ENCODE results near the gene PLEKHM2. TPM values are rescaled to one million over a fixed set of nuclear protein-coding genes. Genes with fewer than 3 reads are reported as not detected.

PLEKHM2 gene
- total RNA-seq, 1 donor from 2014 or later = 105 TPM

- intact Hi-C loops (cut with micrococcal nuclease) = loop anchor here (5.0 kb wide), 2 partner anchors 34 to 86 kb away; partner anchors contain the start of gene TMEM82
- CTCF ChIA-PET = no interaction called here
Measured at GRCh38 chr1:15656464-15656863, 27.7 kb upstream of the PLEKHM2 start.

GRCh38 chr1:15657021-15657420, 27.1 kb upstream of the PLEKHM2 start:
- Mint-ChIP-seq H3K36me3 (ENCODE audit: low read depth) (peaks cover 76% of the 10 kb centered on the region), H3K4me1 (peaks cover 3% of the 10 kb centered on the region), H3K27ac (no peak overlapping the region), H3K9me3 (no peaks in the 10 kb centered on the region), H3K27me3 (no peaks in the 10 kb centered on the region), H3K4me3 (no peak overlapping the region)
- no peak for DNase-seq
- CTCF ChIA-PET = no interaction called here
- TF ChIP-seq CTCF (IDR thresholded peaks at IDR 0.05) = no peak
- intact Hi-C loops (cut with micrococcal nuclease) = loop anchor here (5.0 kb wide), 2 partner anchors 35 to 85 kb away; partner anchors contain the start of gene TMEM82
- POLR2A ChIA-PET = no interaction called here
- ATAC-seq (ENCODE audit: low read depth) = no peak

More at GRCh38 chr1:15656464-15656863, 27.7 kb upstream of the PLEKHM2 start:
- ATAC-seq (ENCODE audit: low read depth) (no peak), DNase-seq (no peak)
- Mint-ChIP-seq H3K27me3 (no peaks in the 10 kb centered on the region), H3K9me3 (no peaks in the 10 kb centered on the region), H3K4me3 (no peak overlapping the region), H3K4me1 (peaks cover 3% of the 10 kb centered on the region), H3K36me3 (ENCODE audit: low read depth) (peaks cover 77% of the 10 kb centered on the region), H3K27ac (no peak overlapping the region)
- POLR2A ChIA-PET = no interaction called here
- TF ChIP-seq CTCF (IDR thresholded peaks at IDR 0.05) = no peak

GRCh38 chr1:15660151-15660550, 24.0 kb upstream of the PLEKHM2 start:
- H3K27ac Mint-ChIP-seq = peak overlapping the region; percentile 5
- no peaks in the 10 kb centered on the region for H3K9me3 Mint-ChIP-seq
- no peak for DNase-seq
- no peaks in the 10 kb centered on the region for H3K27me3 Mint-ChIP-seq
- H3K4me3 Mint-ChIP-seq = no peak overlapping the region
- no peak for TF ChIP-seq CTCF (IDR thresholded peaks at IDR 0.05)
- intact Hi-C loops (cut with micrococcal nuclease) = loop anchor here (5.0 kb wide), 1 partner anchor 37 kb away; no protein-coding TSS in a partner anchor
- no peak for ATAC-seq (ENCODE audit: low read depth)
- H3K36me3 Mint-ChIP-seq (ENCODE audit: low read depth) = peaks cover 73% of the 10 kb centered on the region
- ChIA-PET POLR2A (interaction anchor here (0.6 kb wide), 1 partner anchor 20 kb away, joined by 3 read pairs; no protein-coding TSS in a partner anchor), CTCF (no interaction called here)
- peaks cover 3% of the 10 kb centered on the region for H3K4me1 Mint-ChIP-seq

- POLR2A ChIA-PET = no interaction called here
- H3K27me3 Mint-ChIP-seq = no peaks in the 10 kb centered on the region
- no peaks in the 10 kb centered on the region for H3K9me3 Mint-ChIP-seq
- peaks cover 58% of the 10 kb centered on the region for H3K36me3 Mint-ChIP-seq (ENCODE audit: low read depth)
- H3K27ac Mint-ChIP-seq = no peak overlapping the region
- no peak for TF ChIP-seq CTCF (IDR thresholded peaks at IDR 0.05)
- intact Hi-C loops (cut with micrococcal nuclease) = loop anchor here (5.0 kb wide), 1 partner anchor 35 kb away; no protein-coding TSS in a partner anchor
- H3K4me1 Mint-ChIP-seq = peaks cover 3% of the 10 kb centered on the region
- no peak overlapping the region for H3K4me3 Mint-ChIP-seq
- DNase-seq (no peak), ATAC-seq (ENCODE audit: low read depth) (no peak)
- CTCF ChIA-PET = no interaction called here
Measured at GRCh38 chr1:15662477-15662876, 21.6 kb upstream of the PLEKHM2 start.

GRCh38 chr1:15663925-15664324, 20.2 kb upstream of the PLEKHM2 start:
- H3K27me3 Mint-ChIP-seq = no peaks in the 10 kb centered on the region
- ChIA-PET CTCF (interaction anchor here (0.6 to 0.7 kb wide), 2 partner anchors 13 to 18 kb away, joined by 3 read pairs; no protein-coding TSS in a partner anchor), POLR2A (interaction anchor here (0.7 to 1.0 kb wide), 2 partner anchors 9 to 13 kb away, joined by 3 to 4 read pairs; no protein-coding TSS in a partner anchor)
- intact Hi-C loops (cut with micrococcal nuclease) = loop anchor here (5.0 kb wide), 1 partner anchor 33 kb away; no protein-coding TSS in a partner anchor
- no peak overlapping the region for H3K4me3 Mint-ChIP-seq
- ATAC-seq (ENCODE audit: low read depth) (no peak), DNase-seq (no peak)
- no peak for TF ChIP-seq CTCF (IDR thresholded peaks at IDR 0.05)
- peaks cover 48% of the 10 kb centered on the region for H3K36me3 Mint-ChIP-seq (ENCODE audit: low read depth)
- no peaks in the 10 kb centered on the region for H3K9me3 Mint-ChIP-seq
- peaks cover 3% of the 10 kb centered on the region for H3K4me1 Mint-ChIP-seq
- no peak overlapping the region for H3K27ac Mint-ChIP-seq

Data from activated B cell treated with CpG ODN at 0.5 μM for 24 hours (primary cell).